Hepatic stellate cell (primary cell): ENCODE results near the gene NGEF.
"Not testable (repeated sequence)": the region's sequence is repeated elsewhere in the genome, so short reads cannot be mapped to it uniquely, and the experiment has no call there.

ENCODE experiments used
- DNase-seq: peaks from one replicate; pipeline ENCODE4 v3.0.0; 2011; ENCODE audit warnings: low spot score

The NGEF gene

GRCh38 chr2:233021771-233022170 is 8.7 kb upstream of the NGEF start:
- DNase-seq, result no peak

- no peak for DNase-seq
Observed at GRCh38 chr2:233020454-233020853, 7.4 kb upstream of the NGEF start.

- DNase-seq, result not testable (repeated sequence)
Observed at GRCh38 chr2:233019610-233020009, 6.6 kb upstream of the NGEF start.

GRCh38 chr2:233017947-233018346 is 4.9 kb upstream of the NGEF start:
- DNase-seq, result no peak

GRCh38 chr2:233015019-233015645 is 2.1 kb upstream of the NGEF start:
- no peak for DNase-seq

GRCh38 chr2:233013650-233014049 is 594 bp upstream of the NGEF start:
- DNase-seq, result no peak

GRCh38 chr2:233012301-233012971 is 620 bp downstream of the NGEF start:
- no peak for DNase-seq

- DNase-seq, result no peak
Observed at GRCh38 chr2:233011702-233012131, 1.3 kb downstream of the NGEF start.

- no peak for DNase-seq
Observed at GRCh38 chr2:233011268-233011650, 1.8 kb downstream of the NGEF start.

- no peak for DNase-seq
Observed at GRCh38 chr2:233010569-233011267, 2.3 kb downstream of the NGEF start.

GRCh38 chr2:233009661-233010060 is 3.4 kb downstream of the NGEF start:
- no peak for DNase-seq

GRCh38 chr2:233007739-233008138 is 5.3 kb downstream of the NGEF start:
- DNase-seq, result no peak

GRCh38 chr2:233007270-233007669 is 5.8 kb downstream of the NGEF start:
- no peak for DNase-seq

GRCh38 chr2:233006648-233007047 is 6.4 kb downstream of the NGEF start:
- DNase-seq, result no peak

- no peak for DNase-seq
Observed at GRCh38 chr2:233005096-233005495, 8.0 kb downstream of the NGEF start.

GRCh38 chr2:233003658-233004555 is 9.1 kb downstream of the NGEF start:
- DNase-seq, result no peak

- DNase-seq, result no peak
Observed at GRCh38 chr2:233002829-233003657, 10.0 kb downstream of the NGEF start.

- DNase-seq, result no peak
Observed at GRCh38 chr2:233000886-233001750, 11.9 kb downstream of the NGEF start.

- no peak for DNase-seq
Observed at GRCh38 chr2:232999354-232999753, 13.7 kb downstream of the NGEF start.

GRCh38 chr2:232998666-232998985 is 14.4 kb downstream of the NGEF start:
- no peak for DNase-seq
